HG02981 (cell line): ENCODE data around the gene LGALS9C.
"Not testable (repeated sequence)": the region's sequence is repeated elsewhere in the genome, so short reads cannot be mapped to it uniquely, and the experiment has no call there.

Source experiments
- ATAC-seq: cut with Tn5 transposase; IDR thresholded peaks from one replicate; pipeline ENCODE4 v1.9.1; 2021; ENCODE audit warnings: mild to moderate bottlenecking, moderate library complexity; ENCODE audit not compliant: unreplicated experiment

The LGALS9C gene

DNA sequence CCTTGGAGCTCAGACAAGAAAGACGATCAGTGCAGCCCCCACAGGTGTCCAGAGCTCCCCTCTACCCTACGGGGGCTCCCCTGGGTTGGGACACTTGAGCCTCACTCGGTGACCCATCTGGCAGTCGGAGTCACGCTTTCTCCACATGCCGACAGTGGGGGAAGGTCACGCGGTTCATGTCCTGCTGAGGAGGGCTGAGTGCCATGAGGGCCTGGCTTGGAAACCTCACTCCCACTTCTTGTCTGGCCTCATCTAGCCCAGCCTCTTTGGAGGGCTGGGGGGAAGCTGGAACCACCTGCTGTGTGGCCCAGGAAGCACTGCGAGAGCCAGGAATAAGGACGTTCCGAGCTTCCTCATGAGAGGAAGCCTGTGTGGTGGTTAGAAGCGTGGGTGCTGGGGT is 1.8 kb downstream of the LGALS9C start:
- ATAC-seq = not testable (repeated sequence)

GRCh38 chr17:18478977-18479595 is 2.5 kb downstream of the LGALS9C start:
- not testable (repeated sequence) for ATAC-seq

- ATAC-seq = not testable (repeated sequence)
Observed at GRCh38 chr17:18481775-18482174, 5.2 kb downstream of the LGALS9C start.

DNA sequence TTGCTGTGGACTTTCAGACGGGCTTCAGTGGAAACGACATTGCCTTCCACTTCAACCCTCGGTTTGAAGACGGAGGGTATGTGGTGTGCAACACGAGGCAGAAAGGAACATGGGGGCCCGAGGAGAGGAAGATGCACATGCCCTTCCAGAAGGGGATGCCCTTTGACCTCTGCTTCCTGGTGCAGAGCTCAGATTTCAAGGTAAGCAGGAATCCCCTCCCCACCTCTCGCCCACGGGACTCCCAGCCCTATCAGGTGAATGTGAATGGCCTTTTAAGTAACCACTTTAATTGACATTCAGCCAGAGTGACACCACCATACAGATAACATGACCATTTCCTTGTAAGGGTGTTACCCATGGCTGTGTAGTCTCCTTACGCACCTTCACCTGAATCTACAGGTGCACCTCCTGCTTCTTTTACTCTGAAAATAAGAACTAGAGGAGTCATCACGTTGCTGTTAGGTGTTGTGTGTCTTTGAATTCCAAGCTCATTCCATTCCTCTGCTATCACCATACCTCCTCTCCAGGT is 9.4 kb downstream of the LGALS9C start:
- ATAC-seq = not testable (repeated sequence)

- not testable (repeated sequence) for ATAC-seq
Observed at GRCh38 chr17:18487633-18488032, 11.0 kb downstream of the LGALS9C start.

- ATAC-seq = not testable (repeated sequence)
Observed at GRCh38 chr17:18488622-18489021, 12.0 kb downstream of the LGALS9C start.

GRCh38 chr17:18490016-18490415 is 13.4 kb downstream of the LGALS9C start:
- not testable (repeated sequence) for ATAC-seq

DNA sequence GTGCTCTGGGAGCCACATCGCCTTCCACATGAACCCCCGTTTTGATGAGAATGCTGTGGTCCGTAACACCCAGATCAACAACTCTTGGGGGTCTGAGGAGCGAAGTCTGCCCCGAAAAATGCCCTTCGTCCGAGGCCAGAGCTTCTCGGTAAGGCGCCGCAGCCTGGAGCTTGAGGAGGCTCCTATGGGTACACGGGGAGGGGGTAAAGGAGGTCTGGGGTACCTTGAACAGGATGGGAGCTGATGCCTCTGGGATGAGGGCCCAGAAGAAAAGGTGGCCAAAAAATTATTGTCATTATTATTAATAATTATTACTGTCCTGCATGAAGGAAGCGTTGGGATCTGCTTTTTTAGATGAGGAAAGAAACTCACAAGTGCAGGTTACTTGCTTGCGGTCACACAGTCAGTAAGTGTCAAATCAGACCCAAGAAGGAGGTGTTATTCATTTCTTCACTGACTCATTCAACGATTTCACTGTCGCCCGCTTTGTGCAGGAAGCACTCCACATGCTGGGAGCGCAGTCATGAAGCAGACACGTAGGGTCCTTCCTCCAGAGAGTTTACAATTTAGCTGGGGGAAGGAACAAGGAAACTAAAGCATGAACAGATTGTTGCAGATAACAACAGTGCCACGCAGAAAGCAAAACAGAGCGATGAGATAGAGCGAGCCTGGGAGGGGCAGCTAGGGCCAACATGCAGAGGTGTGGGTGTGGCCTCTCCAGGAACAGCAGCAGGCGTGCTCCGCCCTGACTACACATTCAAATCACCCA is 16.3 kb downstream of the LGALS9C start:
- not testable (repeated sequence) for ATAC-seq

- not testable (repeated sequence) for ATAC-seq
Observed at GRCh38 chr17:18494250-18494768, 17.7 kb downstream of the LGALS9C start.

DNA sequence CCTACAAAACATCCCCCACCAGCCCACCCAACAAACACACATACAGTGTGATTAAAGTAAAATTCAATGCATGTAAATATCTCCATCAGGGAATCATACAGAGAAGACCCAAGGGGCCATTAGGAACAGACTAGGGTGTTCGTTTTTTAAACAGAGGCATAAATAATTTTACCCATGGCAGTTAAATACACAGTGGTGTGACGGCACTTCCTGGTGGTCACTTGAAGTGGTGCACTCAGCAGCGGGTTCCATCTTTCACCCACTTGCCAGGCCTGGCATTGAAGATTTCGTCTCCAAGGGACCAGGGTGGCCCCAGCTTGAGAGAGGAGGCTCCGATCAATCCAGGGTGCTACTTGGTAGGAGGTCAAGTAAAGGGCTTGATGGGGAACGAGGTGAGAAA is 20.5 kb downstream of the LGALS9C start:
- ATAC-seq = not testable (repeated sequence)

DNA sequence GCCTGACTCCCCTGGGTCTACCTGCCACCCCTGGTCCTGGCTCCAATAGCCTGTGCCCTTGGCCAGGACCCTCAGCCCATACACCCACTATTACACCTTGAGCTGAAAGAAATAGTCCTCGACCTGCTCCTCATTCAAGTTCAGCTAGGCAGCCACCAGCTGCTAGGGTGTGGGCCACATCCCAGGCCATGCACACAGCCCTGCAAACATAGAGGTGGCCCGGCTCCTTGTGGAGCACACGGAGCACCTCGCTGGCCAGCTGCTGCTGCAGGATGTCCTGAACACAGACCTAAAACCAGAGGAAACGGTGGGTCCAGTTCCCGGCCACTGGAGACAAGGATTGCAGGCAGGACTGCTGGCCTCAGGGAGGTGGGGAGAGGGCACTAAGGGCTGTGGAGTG is 22.5 kb downstream of the LGALS9C start:
- not testable (repeated sequence) for ATAC-seq

GRCh38 chr17:18499756-18500155 is 23.2 kb downstream of the LGALS9C start:
- not testable (repeated sequence) for ATAC-seq

DNA sequence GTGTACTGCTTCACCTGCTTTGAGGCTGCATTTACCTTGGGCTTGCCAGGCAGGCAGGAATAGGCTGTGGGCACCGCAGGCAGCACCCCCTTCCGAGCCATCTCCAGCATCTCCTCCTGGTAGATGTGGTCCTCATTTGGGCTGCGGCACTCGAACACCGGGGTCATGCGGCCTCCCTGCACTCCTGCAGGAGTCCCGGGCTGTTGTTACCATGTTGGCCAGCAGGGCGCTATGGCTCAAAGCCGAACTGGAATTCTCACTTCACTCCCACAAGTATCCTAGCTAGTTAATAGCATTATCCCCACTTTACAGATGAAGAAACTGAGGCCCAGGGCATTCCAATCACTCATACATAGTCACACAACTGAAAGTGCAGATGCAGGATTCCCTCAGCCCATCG is 23.7 kb downstream of the LGALS9C start:
- ATAC-seq = not testable (repeated sequence)

DNA sequence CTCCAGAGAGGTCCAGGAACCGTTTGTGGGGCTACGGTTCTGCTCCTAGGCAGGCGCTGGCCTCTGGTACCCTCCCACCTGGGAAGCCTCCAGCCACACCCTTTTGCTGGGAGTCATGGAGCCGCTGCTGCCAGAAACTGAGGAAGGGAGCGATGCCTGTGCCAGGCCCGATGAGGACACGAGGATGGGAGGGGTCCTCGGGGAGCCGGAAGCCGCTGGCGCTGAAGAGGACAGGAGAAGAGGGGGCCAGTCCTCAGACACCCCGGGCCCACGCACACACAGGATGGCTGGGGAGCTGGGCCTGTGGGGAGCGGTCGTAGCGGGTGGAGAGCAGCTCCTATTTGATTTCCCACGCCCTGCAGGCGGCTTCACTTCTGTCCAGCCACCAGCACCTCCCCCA is 24.2 kb downstream of the LGALS9C start:
- not testable (repeated sequence) for ATAC-seq

- not testable (repeated sequence) for ATAC-seq
Observed at GRCh38 chr17:18503221-18503620, 26.6 kb downstream of the LGALS9C start.

DNA sequence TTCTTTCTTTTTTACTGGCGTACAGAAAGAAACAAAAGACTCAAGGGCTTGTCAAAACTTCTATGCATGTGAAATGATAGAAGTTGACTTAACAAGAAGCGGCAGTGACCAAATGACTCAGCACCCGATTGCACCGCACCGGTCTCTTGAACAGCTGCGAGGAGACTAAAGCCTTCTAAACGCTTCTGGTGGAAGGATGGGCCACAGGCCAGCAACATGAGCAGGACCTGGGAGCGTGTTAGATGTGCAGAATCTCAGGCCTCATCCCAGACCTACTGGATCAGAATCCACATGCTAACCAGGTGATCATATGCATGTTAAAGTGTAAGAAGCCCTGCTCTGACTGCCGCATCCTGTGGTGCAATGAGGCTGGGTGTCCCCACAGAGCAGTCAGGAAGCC is 31.1 kb downstream of the LGALS9C start:
- ATAC-seq = not testable (repeated sequence)

- ATAC-seq = not testable (repeated sequence)
Observed at GRCh38 chr17:18508667-18509066, 32.1 kb downstream of the LGALS9C start.

- not testable (repeated sequence) for ATAC-seq
Observed at GRCh38 chr17:18521100-18521499, 44.5 kb downstream of the LGALS9C start.

- ATAC-seq = not testable (repeated sequence)
Observed at GRCh38 chr17:18525015-18525414, 48.4 kb downstream of the LGALS9C start.

- not testable (repeated sequence) for ATAC-seq
Observed at GRCh38 chr17:18526168-18526800, 49.7 kb downstream of the LGALS9C start.

- not testable (repeated sequence) for ATAC-seq
Observed at GRCh38 chr17:18527354-18527753, 50.8 kb downstream of the LGALS9C start.
